Transverse colon (tissue), 4 donors: Measurements from ENCODE around the gene CASP10. TPM values are rescaled to one million over a fixed set of nuclear protein-coding genes. Genes with fewer than 3 reads are reported as not detected.

Source experiments
- DNase-seq: peaks from one replicate; pipeline ENCODE4 v3.0.0-alpha.2; 2019
- H3K27ac ChIP-seq, 4 donors: fragments of 200-600 bp; sonication (generic); 2 replicates each; pipeline ENCODE4 v1.5.1; 2016 to 2018; ENCODE audit warnings: inconsistent platforms in 4 of 4
- H3K27me3 ChIP-seq: fragments of 200-600 bp; sonication (generic); 2 replicates; pipeline ENCODE4 v1.5.1; 2017; ENCODE audit warnings: inconsistent platforms
- H3K36me3 ChIP-seq, 4 donors: fragments of 200-600 bp; sonication (generic); 2 replicates each; pipeline ENCODE4 v1.5.1; 2017 to 2019; ENCODE audit warnings: inconsistent platforms in 4 of 4
- H3K4me1 ChIP-seq, 4 donors: fragments of 200-600 bp; sonication (generic); 2 replicates each; pipeline ENCODE4 v1.5.1; 2017 to 2020; ENCODE audit warnings: inconsistent platforms in 4 of 4
- H3K4me3 ChIP-seq, 4 donors: fragments of 200-600 bp; sonication (generic); 1 replicate in 1 of 4; 2 replicates in 3 of 4; pipeline versions ENCODE4 v1.5.1 to v1.6.1; 2017 to 2019; ENCODE audit warnings: inconsistent platforms in 4 of 4
- H3K9me3 ChIP-seq, 2 donors: fragments of 200-600 bp; sonication (generic); 2 replicates each; pipeline ENCODE4 v1.5.1; 2017 to 2019; ENCODE audit warnings: inconsistent platforms in 2 of 2
- EP300 ChIP-seq: sonication (generic); formaldehyde crosslinking; IDR thresholded peaks from one replicate; pipeline ENCODE4 v1.6.1; 2017; ENCODE audit warnings: antibody characterized with exemption, low read depth
- POLR2A ChIP-seq: fragments of 450-650 bp; IDR thresholded peaks from one replicate; pipeline ENCODE4 v1.6.1; 2016; ENCODE audit warnings: antibody characterized with exemption, mild to moderate bottlenecking, moderate library complexity
- POLR2AphosphoS5 ChIP-seq, 3 donors: sonication (generic); formaldehyde crosslinking; IDR thresholded peaks; one replicate each; pipeline ENCODE4 v1.6.1; 2016; ENCODE audit warnings: antibody characterized with exemption in 3 of 3
- WGBS, 2 donors: methylation state at CpG; one replicate each; pipeline ENCODE4 v1.1.5; 2018; ENCODE audit warnings: low coverage in 1 of 2; 5-methylcytosine and 5-hydroxymethylcytosine counted together
- in situ Hi-C, 4 donors: fragments of 200-750 bp; cut with MboI; loops; one replicate each; pipeline versions ENCODE4 v1.15.0 to v1.15.1; 2017; ENCODE audit warnings: low sequenced_read_pairs in 3 of 4, low pct_ligation_motif_present in 1 of 4, low pct_unique_long_range_greater_than_20kb in 1 of 4
- intact Hi-C: fragments of 100-400 bp; cut with DNase I; formaldehyde crosslinking; loops from one replicate; pipeline ENCODE4 v1.15.1; 2023; ENCODE audit warnings: low total_unique reads
- total RNA-seq, 4 donors: library from RNA; depleted of rRNA; stranded (reverse); fragments of >200 nt; gene quantifications; one replicate each; pipeline ENCODE4 v1.1.0, GENCODE V29; 2016
- TF ChIP-seq, protein P1 (sequence below), 5 experiments: fragments of 200-600 bp in 3 of 5; fragments of 450-650 bp in 2 of 5; sonication (generic) in 3 of 5; IDR thresholded peaks; 1 replicate in 2 of 5; 2 replicates in 3 of 5; pipeline ENCODE4 v1.5.1; 2016 to 2017; ENCODE audit warnings: antibody characterized with exemption in 5 of 5, inconsistent platforms in 3 of 5, mild to moderate bottlenecking in 2 of 5, moderate library complexity in 1 of 5

CASP10 gene
- total RNA-seq, 4 donors from 2014 or later = 4.8 to 68.4 (median 38.1) TPM

DNA sequence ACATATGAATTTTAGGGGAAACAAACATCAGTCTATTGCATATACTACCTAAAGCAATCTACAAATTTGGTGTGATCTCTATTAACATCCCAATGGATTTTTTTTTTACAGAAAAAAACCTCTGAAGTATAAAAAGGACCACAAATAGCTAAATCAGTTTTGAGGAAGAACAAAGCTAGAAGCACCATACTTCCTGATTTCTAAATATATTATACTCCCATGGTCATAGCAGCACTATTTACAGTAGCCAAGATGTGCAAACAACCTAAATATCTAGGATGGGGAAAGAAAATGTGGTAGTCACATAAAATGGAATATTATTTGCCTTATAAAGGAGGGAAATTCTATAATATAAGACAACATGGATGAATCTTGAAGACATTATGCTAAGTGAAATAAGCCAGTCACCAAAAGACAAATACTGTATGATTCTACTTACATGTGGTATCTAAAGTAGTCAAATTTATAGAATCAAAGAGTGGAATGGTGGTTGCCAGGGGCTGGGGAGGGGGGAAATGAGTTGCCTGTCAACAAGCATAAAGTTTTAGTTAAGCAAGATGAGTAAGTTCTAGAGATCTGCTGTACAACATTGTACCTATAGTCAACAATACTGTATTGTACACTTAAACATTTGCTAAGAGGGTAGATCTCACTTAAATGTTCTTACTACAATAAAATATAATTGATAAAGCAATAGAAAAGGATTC lies 59.8 kb downstream of the CASP10 start:
- in situ Hi-C loops (loop anchor here in 3 of 4 donors (10.0 to 25.0 kb wide), 2 partner anchors 120 to 122 kb away; partner anchors contain the start of gene FLACC1 (in 2 of the 3)), intact Hi-C loops (no loop called here)
- no peaks in the 10 kb centered on the region for H3K36me3 ChIP-seq
- TF ChIP-seq, protein P1, sequence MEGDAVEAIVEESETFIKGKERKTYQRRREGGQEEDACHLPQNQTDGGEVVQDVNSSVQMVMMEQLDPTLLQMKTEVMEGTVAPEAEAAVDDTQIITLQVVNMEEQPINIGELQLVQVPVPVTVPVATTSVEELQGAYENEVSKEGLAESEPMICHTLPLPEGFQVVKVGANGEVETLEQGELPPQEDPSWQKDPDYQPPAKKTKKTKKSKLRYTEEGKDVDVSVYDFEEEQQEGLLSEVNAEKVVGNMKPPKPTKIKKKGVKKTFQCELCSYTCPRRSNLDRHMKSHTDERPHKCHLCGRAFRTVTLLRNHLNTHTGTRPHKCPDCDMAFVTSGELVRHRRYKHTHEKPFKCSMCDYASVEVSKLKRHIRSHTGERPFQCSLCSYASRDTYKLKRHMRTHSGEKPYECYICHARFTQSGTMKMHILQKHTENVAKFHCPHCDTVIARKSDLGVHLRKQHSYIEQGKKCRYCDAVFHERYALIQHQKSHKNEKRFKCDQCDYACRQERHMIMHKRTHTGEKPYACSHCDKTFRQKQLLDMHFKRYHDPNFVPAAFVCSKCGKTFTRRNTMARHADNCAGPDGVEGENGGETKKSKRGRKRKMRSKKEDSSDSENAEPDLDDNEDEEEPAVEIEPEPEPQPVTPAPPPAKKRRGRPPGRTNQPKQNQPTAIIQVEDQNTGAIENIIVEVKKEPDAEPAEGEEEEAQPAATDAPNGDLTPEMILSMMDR (IDR thresholded peaks at IDR 0.05) = no peak
- TF ChIP-seq EP300 (no peak), POLR2A (no peak), POLR2AphosphoS5 (IDR thresholded peaks at IDR 0.05) (no peak)
- no peaks in the 10 kb centered on the region for H3K27me3 ChIP-seq
- DNase-seq = no peak
- no peaks in the 10 kb centered on the region for H3K9me3 ChIP-seq
- no peak overlapping the region for H3K27ac ChIP-seq
- H3K4me3 ChIP-seq = no peak overlapping the region
- H3K4me1 ChIP-seq = peaks cover 0 to 6% (median 0%) of the 10 kb centered on the region in 4 donors

DNA sequence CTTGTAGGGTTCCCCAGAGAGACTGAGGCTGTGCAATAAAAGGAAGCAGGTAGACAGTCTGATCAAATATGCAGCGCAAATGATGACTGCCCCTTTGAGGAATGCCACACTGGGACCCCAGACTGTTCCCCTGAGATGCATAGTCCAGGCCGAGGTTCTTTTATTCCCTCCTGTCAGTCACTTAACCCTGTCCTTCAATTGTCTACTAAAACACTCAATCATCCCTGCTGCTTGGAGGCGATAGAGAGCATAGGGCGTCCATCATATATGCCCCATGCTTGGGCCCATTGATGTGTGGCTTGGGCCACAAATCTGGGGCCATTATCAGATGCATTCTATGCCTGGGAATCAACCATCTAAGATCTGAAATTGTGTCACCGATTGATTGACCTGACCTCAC lies 61.9 kb downstream of the CASP10 start:
- Histone ChIP-seq H3K9me3 (no peaks in the 10 kb centered on the region), H3K27me3 (no peaks in the 10 kb centered on the region), H3K4me3 (no peak overlapping the region), H3K4me1 (peaks cover 0 to 6% (median 0%) of the 10 kb centered on the region in 4 donors), H3K36me3 (no peaks in the 10 kb centered on the region), H3K27ac (no peak overlapping the region)
- in situ Hi-C loops (loop anchor here in 3 of 4 donors (10.0 to 25.0 kb wide), 2 partner anchors 117 to 120 kb away; partner anchors contain the start of gene FLACC1 (in 2 of the 3)), intact Hi-C loops (no loop called here)
- no peak for DNase-seq
- whole genome bisulfite sequencing, 2 donors = 87 to 95% methylated on average over 3 to 5 of the region's 5 CpGs
- TF ChIP-seq EP300 = no peak
- TF ChIP-seq POLR2A = no peak
- TF ChIP-seq, protein P1 (IDR thresholded peaks at IDR 0.05) = no peak
- no peak for TF ChIP-seq POLR2AphosphoS5 (IDR thresholded peaks at IDR 0.05)

DNA sequence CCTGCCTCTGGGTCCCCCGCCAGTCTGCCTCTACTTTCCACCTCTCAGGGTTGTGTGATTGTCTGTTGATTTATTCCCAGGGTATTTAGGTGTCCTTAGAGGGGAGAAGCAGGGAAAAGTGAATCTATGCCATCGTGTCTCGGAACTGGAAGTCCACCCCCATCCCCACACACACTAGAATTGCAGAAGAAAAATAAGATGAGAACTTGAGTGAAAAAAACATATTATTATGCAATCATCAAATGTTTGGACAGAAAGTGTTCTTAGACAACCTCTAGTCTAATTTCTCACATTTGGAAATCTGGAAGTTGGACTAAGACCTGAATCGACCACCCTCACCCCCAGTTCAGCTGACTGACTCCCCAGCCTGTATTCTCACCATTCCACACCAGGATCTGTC lies 63.3 kb downstream of the CASP10 start:
- intact Hi-C loops = no loop called here
- no peaks in the 10 kb centered on the region for H3K9me3 ChIP-seq
- TF ChIP-seq POLR2A (no peak), EP300 (no peak), POLR2AphosphoS5 (IDR thresholded peaks at IDR 0.05) (no peak)
- TF ChIP-seq, protein P1 (IDR thresholded peaks at IDR 0.05) = no peak
- in situ Hi-C loops = loop anchor here in 3 of 4 donors (10.0 to 25.0 kb wide), 2 partner anchors 116 to 119 kb away; partner anchors contain the start of gene FLACC1 (in 2 of the 3)
- WGBS, 2 donors = 64 to 90% methylated on average over 2 to 4 of the region's 4 CpGs
- H3K36me3 ChIP-seq = no peaks in the 10 kb centered on the region
- H3K4me3 ChIP-seq = no peak overlapping the region
- H3K4me1 ChIP-seq = peaks cover 0 to 6% (median 0%) of the 10 kb centered on the region in 4 donors
- no peaks in the 10 kb centered on the region for H3K27me3 ChIP-seq
- peak overlapping the region in 1 of 4 donors; percentile 9 for H3K27ac ChIP-seq
- DNase-seq = no peak

DNA sequence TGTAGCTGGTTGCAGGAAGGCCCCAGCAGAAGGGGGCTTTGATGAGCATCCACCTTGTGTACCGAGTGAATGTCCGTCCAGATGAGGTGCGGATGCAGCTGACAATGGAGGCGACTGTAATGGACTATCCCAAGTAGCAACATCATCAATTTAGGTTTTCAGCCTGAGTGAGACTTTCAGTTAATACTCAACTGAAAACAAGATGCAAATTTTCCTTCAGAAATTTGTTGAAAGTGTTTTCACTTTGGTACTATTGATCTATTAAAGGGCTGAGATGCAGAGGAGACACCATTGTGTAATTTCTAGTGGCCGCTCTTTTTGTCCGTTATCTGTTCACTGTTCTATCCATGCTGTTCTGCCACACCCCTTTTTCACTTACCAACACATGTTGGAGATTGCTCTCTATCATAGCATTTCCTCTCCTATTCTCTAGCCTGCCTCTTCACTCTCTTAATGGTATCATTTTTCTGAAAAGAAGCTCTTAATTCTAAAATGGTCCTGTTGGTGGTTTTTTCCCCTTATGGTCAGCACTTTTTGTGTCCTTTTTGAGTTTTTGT lies 65.4 kb downstream of the CASP10 start:
- no peak overlapping the region for H3K27ac ChIP-seq
- WGBS, 2 donors = 74 to 84% methylated on average over 2 to 6 of the region's 6 CpGs
- DNase-seq = no peak
- H3K4me1 ChIP-seq = peaks cover 0 to 6% (median 0%) of the 10 kb centered on the region in 4 donors
- no peaks in the 10 kb centered on the region for H3K27me3 ChIP-seq
- intact Hi-C loops = no loop called here
- H3K36me3 ChIP-seq = no peaks in the 10 kb centered on the region
- no peaks in the 10 kb centered on the region for H3K9me3 ChIP-seq
- in situ Hi-C loops = loop anchor here in 3 of 4 donors (10.0 to 25.0 kb wide), 2 partner anchors 114 to 116 kb away; partner anchors contain the start of gene FLACC1 (in 2 of the 3)
- TF ChIP-seq, protein P1 (IDR thresholded peaks at IDR 0.05) = no peak
- TF ChIP-seq POLR2A (no peak), EP300 (no peak), POLR2AphosphoS5 (IDR thresholded peaks at IDR 0.05) (no peak)
- no peak overlapping the region for H3K4me3 ChIP-seq
